IMR-90 (cell line): ENCODE data around the gene PARD3. TPM values are rescaled to one million over a fixed set of nuclear protein-coding genes. Genes with fewer than 3 reads are reported as not detected.

Experiments
- ATAC-seq: fragments of 200-7000 bp; cut with Tn5 transposase; 2 replicates; pipeline ENCODE4 v1.9.1; 2020; ENCODE audit warnings: low read depth, mild to moderate bottlenecking, moderate library complexity
- BruUV-seq: library from RNA; stranded (reverse); fragments of 400-500 nt; replicated peaks from 2 replicates; lab custom pipeline; 2021; lab: Mats Ljungman, UMichigan
- CTCF ChIA-PET: fragments of 300-600 bp; formaldehyde crosslinking; extraction: SDS; loops from one replicate; lab custom pipeline; 2021; ENCODE audit warnings: antibody characterized with exemption; lab: Yijun Ruan, JAX
- POLR2A ChIA-PET: fragments of 300-600 bp; sonication (Branson Sonifier 250); formaldehyde crosslinking; loops from one replicate; lab custom pipeline; 2022; ENCODE audit warnings: antibody characterized with exemption; ENCODE audit not compliant: unreplicated experiment; lab: Charles Lee
- DNase-seq: peaks from one replicate; pipeline ENCODE4 v3.0.0; 2013
- H2AFZ ChIP-seq: replicated peaks from 2 replicates; pipeline ENCODE3; 2013; ENCODE audit warnings: low read length, mild to moderate bottlenecking; ENCODE audit not compliant: poor library complexity
- H2AK5ac ChIP-seq: 2 replicates; pipeline ENCODE4 v1.6.1; 2013; ENCODE audit warnings: low read depth, low read length, inconsistent platforms
- H2AK9ac ChIP-seq: replicated peaks from 2 replicates; pipeline ENCODE3; 2013; ENCODE audit warnings: mild to moderate bottlenecking, low read depth, low read length, moderate library complexity; ENCODE audit not compliant: poor library complexity
- H2BK120ac ChIP-seq: 2 replicates; pipeline ENCODE4 v1.6.1; 2013; ENCODE audit warnings: low read depth, low read length, inconsistent platforms
- H2BK15ac ChIP-seq: 3 replicates; pipeline ENCODE4 v1.6.1; 2013; ENCODE audit warnings: low read depth, low read length, inconsistent platforms
- H2BK20ac ChIP-seq: 2 replicates; pipeline ENCODE4 v1.6.1; 2013; ENCODE audit warnings: low read depth, mild to moderate bottlenecking, inconsistent platforms, low read length, moderate library complexity
- H2BK5ac ChIP-seq: 2 replicates; pipeline ENCODE4 v1.6.1; 2013; ENCODE audit warnings: mild to moderate bottlenecking, low read depth, low read length, inconsistent platforms; ENCODE audit not compliant: poor library complexity, severe bottlenecking
- H3K14ac ChIP-seq: replicated peaks from 2 replicates; pipeline ENCODE4 v1.6.1; 2013; ENCODE audit warnings: low read depth, low read length, inconsistent platforms
- H3K18ac ChIP-seq: 2 replicates; pipeline ENCODE4 v1.6.1; 2013; ENCODE audit warnings: low read depth, low read length, control low read depth
- H3K23ac ChIP-seq: 2 replicates; pipeline ENCODE4 v1.6.1; 2013; ENCODE audit warnings: low read depth, low read length, inconsistent platforms
- H3K27ac ChIP-seq: 2 replicates; pipeline ENCODE4 v1.5.1; 2013; ENCODE audit warnings: mild to moderate bottlenecking, control low read depth, low read length; ENCODE audit not compliant: insufficient read depth
- H3K27me3 ChIP-seq: 2 replicates; pipeline ENCODE4 v1.6.1; 2013; ENCODE audit warnings: low read length; ENCODE audit not compliant: control insufficient read depth, insufficient read depth
- H3K36me3 ChIP-seq: 2 replicates; pipeline ENCODE4 v1.6.1; 2013; ENCODE audit warnings: low read length, mixed read lengths; ENCODE audit not compliant: control insufficient read depth, insufficient read depth
- H3K4ac ChIP-seq: 2 replicates; pipeline ENCODE4 v1.6.1; 2013; ENCODE audit warnings: low read depth, low read length, inconsistent platforms
- H3K4me1 ChIP-seq: 2 replicates; pipeline ENCODE4 v1.6.1; 2013; ENCODE audit warnings: low read length, mixed read lengths; ENCODE audit not compliant: control insufficient read depth, insufficient read depth
- H3K4me2 ChIP-seq: 2 replicates; pipeline ENCODE4 v1.6.1; 2013; ENCODE audit warnings: low read depth, mild to moderate bottlenecking, control low read depth, low read length, moderate library complexity
- H3K4me3 ChIP-seq: 2 replicates; pipeline ENCODE4 v1.5.1; 2013; ENCODE audit warnings: low read depth, mild to moderate bottlenecking, control low read depth, low read length, moderate library complexity; ENCODE audit not compliant: insufficient read depth
- H3K56ac ChIP-seq: 2 replicates; pipeline ENCODE4 v1.6.1; 2013; ENCODE audit warnings: low read length, inconsistent platforms; ENCODE audit not compliant: insufficient read depth; ENCODE audit errors: extremely low read depth
- H3K79me1 ChIP-seq, 2 experiments: 2 replicates each; pipeline ENCODE4 v1.6.1; 2013; ENCODE audit warnings: low read length in 2 of 2, inconsistent platforms in 1 of 2, low read depth in 1 of 2
- H3K9ac ChIP-seq: 2 replicates; pipeline ENCODE4 v1.6.1; 2013; ENCODE audit warnings: low read depth, low read length, control low read depth
- H3K9me1 ChIP-seq: 2 replicates; pipeline ENCODE4 v1.6.1; 2013; ENCODE audit warnings: low read length, inconsistent platforms; ENCODE audit not compliant: insufficient read depth
- H3K9me3 ChIP-seq: 2 replicates; pipeline ENCODE4 v1.6.1; 2013; ENCODE audit warnings: low read length; ENCODE audit not compliant: control insufficient read depth, insufficient read depth
- H4K20me1 ChIP-seq: 2 replicates; pipeline ENCODE4 v1.6.1; 2013; ENCODE audit warnings: low read length, inconsistent platforms; ENCODE audit not compliant: insufficient read depth
- H4K5ac ChIP-seq: 2 replicates; pipeline ENCODE4 v1.6.1; 2013; ENCODE audit warnings: mild to moderate bottlenecking, low read depth, low read length, control low read depth
- H4K8ac ChIP-seq, 2 experiments: 2 replicates each; pipeline ENCODE4 v1.6.1; 2013; ENCODE audit warnings: low read depth in 2 of 2, low read length in 2 of 2, control low read depth in 1 of 2, inconsistent platforms in 1 of 2
- H4K91ac ChIP-seq: 2 replicates; pipeline ENCODE4 v1.6.1; 2013; ENCODE audit warnings: low read depth, low read length, inconsistent platforms; ENCODE audit not compliant: insufficient read depth
- BHLHE40 ChIP-seq: fragments of 150-350 bp; IDR thresholded peaks from 2 replicates; pipeline ENCODE4 v1.6.1; 2016; ENCODE audit warnings: mild to moderate bottlenecking, low read depth, low read length
- CEBPB ChIP-seq: IDR thresholded peaks from 2 replicates; pipeline ENCODE4 v1.6.1; 2012; ENCODE audit warnings: low read depth, low read length, improper control_type of control experiment
- CHD1 ChIP-seq: IDR thresholded peaks from 2 replicates; pipeline ENCODE4 v1.6.1; 2012; ENCODE audit warnings: low read depth, low read length, improper control_type of control experiment
- ELK1 ChIP-seq: fragments of 150-350 bp; IDR thresholded peaks from 2 replicates; pipeline ENCODE4 v1.6.1; 2016; ENCODE audit warnings: low read depth, mild to moderate bottlenecking, low read length, moderate library complexity, borderline replicate concordance
- FOS ChIP-seq: fragments of 150-350 bp; IDR thresholded peaks from 2 replicates; pipeline ENCODE4 v1.6.1; 2016; ENCODE audit warnings: low read depth, low read length
- MAFK ChIP-seq: IDR thresholded peaks from 2 replicates; pipeline ENCODE4 v1.6.1; 2012; ENCODE audit warnings: low read depth, low read length, improper control_type of control experiment
- MAZ ChIP-seq: IDR thresholded peaks from 2 replicates; pipeline ENCODE4 v1.6.1; 2012; ENCODE audit warnings: low read depth, mild to moderate bottlenecking, low read length, improper control_type of control experiment, moderate library complexity, borderline replicate concordance
- MXI1 ChIP-seq: IDR thresholded peaks from 2 replicates; pipeline ENCODE4 v1.6.1; 2012; ENCODE audit warnings: low read depth, mild to moderate bottlenecking, low read length, moderate library complexity, borderline replicate concordance
- NFE2L2 ChIP-seq: fragments of 150-350 bp; IDR thresholded peaks from 2 replicates; pipeline ENCODE4 v1.6.1; 2016; ENCODE audit warnings: low read depth, mild to moderate bottlenecking, low read length
- POLR2A ChIP-seq: IDR thresholded peaks from 2 replicates; pipeline ENCODE4 v1.6.1; 2012; ENCODE audit warnings: mild to moderate bottlenecking, low read depth, low read length
- RAD21 ChIP-seq: IDR thresholded peaks from 2 replicates; pipeline ENCODE4 v1.6.1; 2012; ENCODE audit warnings: low read length, improper control_type of control experiment
- RCOR1 ChIP-seq: IDR thresholded peaks from 2 replicates; pipeline ENCODE4 v1.6.1; 2012; ENCODE audit warnings: mild to moderate bottlenecking, low read length, improper control_type of control experiment; ENCODE audit not compliant: insufficient replicate concordance
- RFX5 ChIP-seq: IDR thresholded peaks from 2 replicates; pipeline ENCODE4 v1.8.0; 2012; ENCODE audit warnings: low read depth, mild to moderate bottlenecking, low read length, moderate library complexity
- SMC3 ChIP-seq: fragments of 150-350 bp; IDR thresholded peaks from 2 replicates; pipeline ENCODE4 v1.6.1; 2016; ENCODE audit warnings: low read depth, mild to moderate bottlenecking, antibody characterized with exemption, low read length, moderate library complexity
- WGBS, 2 experiments: methylation state at CpG; one replicate each; pipeline versions ENCODE4 v1.1.5 to v1.1.7; 2013; ENCODE audit warnings: missing lambda C conversion rate in 2 of 2; ENCODE audit not compliant: insufficient read length in 1 of 2; ENCODE audit errors: extremely low coverage in 2 of 2; 5-methylcytosine and 5-hydroxymethylcytosine counted together
- dilution Hi-C: fragments of 300-500 bp; cut with HindIII; formaldehyde crosslinking; loops from one replicate; pipeline ENCODE4 v1.14.3; 2018; ENCODE audit warnings: low sequenced_read_pairs; ENCODE audit not compliant: unreplicated experiment
- in situ Hi-C: fragments of 300-500 bp; cut with MboI; formaldehyde crosslinking; loops from 3 replicates; pipeline ENCODE4 v1.14.3; 2019; ENCODE audit warnings: low sequenced_read_pairs, inconsistent platforms, mixed read lengths
- intact Hi-C: fragments of 100-400 bp; cut with micrococcal nuclease; formaldehyde crosslinking; loops from 2 replicates; pipeline ENCODE4 v1.10.0; 2022
- polyA plus RNA-seq, 3 experiments: library from polyadenylated mRNA; depleted of rRNA; stranded (reverse); fragments of >200 nt; gene quantifications; 2 replicates each; pipeline ENCODE4 v1.2.3, GENCODE V29; 2012; ENCODE audit warnings: low replicate concordance in 1 of 3
- total RNA-seq: library from RNA; depleted of rRNA; stranded (reverse); fragments of >200 nt; gene quantifications from 2 replicates; pipeline ENCODE4 v1.2.3, GENCODE V29; 2012
- TF ChIP-seq, protein P1 (sequence below): fragments of 150-350 bp; IDR thresholded peaks from 2 replicates; pipeline ENCODE4 v1.6.1; 2017; ENCODE audit warnings: mild to moderate bottlenecking, antibody characterized with exemption, low read length, low read depth
- TF ChIP-seq, protein P2 (sequence below): conservative IDR thresholded peaks from 2 replicates; pipeline ENCODE4 v1.5.1; 2012; ENCODE audit warnings: mild to moderate bottlenecking, low read depth, low read length, improper control_type of control experiment

PARD3 gene
- total and polyA plus RNA-seq, 2 of the 4 experiments (the other 2 are of a cell fraction) = 14.6 to 37.5 TPM

DNA sequence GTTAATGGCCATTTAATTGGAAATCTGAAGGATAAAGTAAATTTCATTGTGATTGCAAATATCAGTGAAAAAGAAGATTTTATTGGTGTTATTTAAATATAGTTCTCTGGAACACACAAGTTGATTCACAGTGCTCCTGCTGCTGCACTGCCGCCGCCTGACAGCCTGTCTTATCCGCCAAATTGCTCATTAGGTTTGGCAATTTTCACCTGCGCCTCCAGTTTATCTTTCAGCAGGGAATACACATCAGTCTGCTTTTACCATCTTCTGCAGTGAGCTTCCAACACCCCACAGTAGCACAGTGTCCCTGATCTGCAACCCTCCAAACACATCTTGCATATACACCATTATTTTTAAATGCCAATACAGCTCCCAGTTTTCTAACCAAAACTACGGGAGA lies 308.3 kb downstream of the PARD3 start:
- in situ Hi-C loops = no loop called here
- Histone ChIP-seq H2AK9ac (no peak overlapping the region), H3K4me2 (no peak overlapping the region), H4K91ac (no peak overlapping the region), H3K4me3 (no peak overlapping the region), H4K5ac (no peak overlapping the region), H4K20me1 (no peaks in the 10 kb centered on the region; the same call in 1 of the 2 replicates), H2BK15ac (no peak overlapping the region), H3K56ac (no peak overlapping the region), H3K9ac (no peak overlapping the region), H3K27ac (no peak overlapping the region), H3K14ac (no peak overlapping the region), H3K23ac (no peak overlapping the region), H2BK20ac (no peak overlapping the region), H3K4me1 (no peaks in the 10 kb centered on the region), H3K9me3 (no peaks in the 10 kb centered on the region), H3K36me3 (no peaks in the 10 kb centered on the region), H3K9me1 (no peaks in the 10 kb centered on the region; the same call in 1 of the 2 replicates), H2AK5ac (no peak overlapping the region), H3K4ac (no peak overlapping the region), H3K18ac (no peak overlapping the region), H2BK5ac (no peak overlapping the region), H3K79me1 (peaks cover 0 to 11% of the 10 kb centered on the region in 2 experiments; a peak in 3 of 4 replicates), H4K8ac (no peak overlapping the region), H3K27me3 (no peaks in the 10 kb centered on the region), H2AFZ (no peak overlapping the region), H2BK120ac (no peak overlapping the region)
- CTCF ChIA-PET = no interaction called here
- 80% methylated on average over 1 of the region's 5 CpGs; no CpG with 5 or more reads in 1 of the 2 experiments for WGBS, 2 experiments
- POLR2A ChIA-PET = interaction anchor here (0.6 kb wide), 1 partner anchor 361 kb away, joined by 6 read pairs; no protein-coding TSS in a partner anchor
- dilution Hi-C loops = no loop called here
- no peak for ATAC-seq
- DNase-seq = no peak
- no TSS peak for BruUV-seq
- TF ChIP-seq MAFK = no peak
- no peak for TF ChIP-seq BHLHE40
- no peak for TF ChIP-seq RFX5
- no peak for TF ChIP-seq FOS
- TF ChIP-seq, protein P1, sequence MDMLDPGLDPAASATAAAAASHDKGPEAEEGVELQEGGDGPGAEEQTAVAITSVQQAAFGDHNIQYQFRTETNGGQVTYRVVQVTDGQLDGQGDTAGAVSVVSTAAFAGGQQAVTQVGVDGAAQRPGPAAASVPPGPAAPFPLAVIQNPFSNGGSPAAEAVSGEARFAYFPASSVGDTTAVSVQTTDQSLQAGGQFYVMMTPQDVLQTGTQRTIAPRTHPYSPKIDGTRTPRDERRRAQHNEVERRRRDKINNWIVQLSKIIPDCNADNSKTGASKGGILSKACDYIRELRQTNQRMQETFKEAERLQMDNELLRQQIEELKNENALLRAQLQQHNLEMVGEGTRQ = no peak
- TF ChIP-seq POLR2A = no peak
- no peak for TF ChIP-seq MAZ
- TF ChIP-seq RCOR1 = no peak
- no peak for TF ChIP-seq SMC3
- no peak for TF ChIP-seq MXI1
- TF ChIP-seq CHD1 = no peak
- TF ChIP-seq RAD21 = no peak
- TF ChIP-seq NFE2L2 = no peak
- no peak for TF ChIP-seq ELK1
- TF ChIP-seq, protein P2, sequence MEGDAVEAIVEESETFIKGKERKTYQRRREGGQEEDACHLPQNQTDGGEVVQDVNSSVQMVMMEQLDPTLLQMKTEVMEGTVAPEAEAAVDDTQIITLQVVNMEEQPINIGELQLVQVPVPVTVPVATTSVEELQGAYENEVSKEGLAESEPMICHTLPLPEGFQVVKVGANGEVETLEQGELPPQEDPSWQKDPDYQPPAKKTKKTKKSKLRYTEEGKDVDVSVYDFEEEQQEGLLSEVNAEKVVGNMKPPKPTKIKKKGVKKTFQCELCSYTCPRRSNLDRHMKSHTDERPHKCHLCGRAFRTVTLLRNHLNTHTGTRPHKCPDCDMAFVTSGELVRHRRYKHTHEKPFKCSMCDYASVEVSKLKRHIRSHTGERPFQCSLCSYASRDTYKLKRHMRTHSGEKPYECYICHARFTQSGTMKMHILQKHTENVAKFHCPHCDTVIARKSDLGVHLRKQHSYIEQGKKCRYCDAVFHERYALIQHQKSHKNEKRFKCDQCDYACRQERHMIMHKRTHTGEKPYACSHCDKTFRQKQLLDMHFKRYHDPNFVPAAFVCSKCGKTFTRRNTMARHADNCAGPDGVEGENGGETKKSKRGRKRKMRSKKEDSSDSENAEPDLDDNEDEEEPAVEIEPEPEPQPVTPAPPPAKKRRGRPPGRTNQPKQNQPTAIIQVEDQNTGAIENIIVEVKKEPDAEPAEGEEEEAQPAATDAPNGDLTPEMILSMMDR = no peak
- no peak for TF ChIP-seq CEBPB
- intact Hi-C loops = no loop called here
